ENCODE results near the gene HLA-DPA1. TPM values are rescaled to one million over a fixed set of nuclear protein-coding genes. Genes with fewer than 3 reads are reported as not detected.
A peak's percentile ranks its signal among the peaks of the same experiment; 100 is the strongest.

HLA-DPA1 gene
- total and polyA plus RNA-seq, 10 of the 15 experiments (the other 5 are each of a cell fraction or from before 2014, with no cell fraction given): 508 to 1,640 (median 829) TPM

DNA sequence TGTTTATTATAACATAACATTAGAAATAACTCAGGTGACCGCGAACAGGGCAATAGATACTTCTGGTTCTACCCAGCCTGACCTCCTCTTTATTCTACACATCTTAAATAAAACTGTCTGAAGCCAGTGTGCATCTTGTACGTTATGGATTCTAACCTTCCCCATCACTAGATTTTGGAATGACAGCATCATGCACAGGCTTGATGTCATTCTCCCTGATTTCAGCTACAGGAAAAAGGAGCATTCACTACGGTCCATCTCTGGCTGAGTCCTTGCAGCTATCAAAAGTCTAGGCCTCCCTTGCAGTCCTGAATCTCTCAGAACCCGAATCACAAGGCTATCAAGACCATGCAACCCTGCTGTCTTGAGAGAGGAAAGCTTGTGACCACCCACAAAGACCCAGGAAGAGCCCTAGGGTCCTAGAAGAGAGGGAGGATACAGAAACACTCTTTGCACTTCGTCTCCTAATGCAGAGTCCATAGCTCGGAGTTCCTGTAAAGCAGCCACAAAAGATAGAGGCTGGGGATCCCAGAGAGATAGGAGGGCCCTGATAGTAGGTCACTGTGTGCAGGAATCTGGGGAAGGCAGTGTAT is 845 bp downstream of the HLA-DPA1 start (continued):
- no peak for TF ChIP-seq JUND (IDR thresholded peaks at IDR 0.05; ENCODE audit: low read depth, low read length)
- TF ChIP-seq, protein P1, sequence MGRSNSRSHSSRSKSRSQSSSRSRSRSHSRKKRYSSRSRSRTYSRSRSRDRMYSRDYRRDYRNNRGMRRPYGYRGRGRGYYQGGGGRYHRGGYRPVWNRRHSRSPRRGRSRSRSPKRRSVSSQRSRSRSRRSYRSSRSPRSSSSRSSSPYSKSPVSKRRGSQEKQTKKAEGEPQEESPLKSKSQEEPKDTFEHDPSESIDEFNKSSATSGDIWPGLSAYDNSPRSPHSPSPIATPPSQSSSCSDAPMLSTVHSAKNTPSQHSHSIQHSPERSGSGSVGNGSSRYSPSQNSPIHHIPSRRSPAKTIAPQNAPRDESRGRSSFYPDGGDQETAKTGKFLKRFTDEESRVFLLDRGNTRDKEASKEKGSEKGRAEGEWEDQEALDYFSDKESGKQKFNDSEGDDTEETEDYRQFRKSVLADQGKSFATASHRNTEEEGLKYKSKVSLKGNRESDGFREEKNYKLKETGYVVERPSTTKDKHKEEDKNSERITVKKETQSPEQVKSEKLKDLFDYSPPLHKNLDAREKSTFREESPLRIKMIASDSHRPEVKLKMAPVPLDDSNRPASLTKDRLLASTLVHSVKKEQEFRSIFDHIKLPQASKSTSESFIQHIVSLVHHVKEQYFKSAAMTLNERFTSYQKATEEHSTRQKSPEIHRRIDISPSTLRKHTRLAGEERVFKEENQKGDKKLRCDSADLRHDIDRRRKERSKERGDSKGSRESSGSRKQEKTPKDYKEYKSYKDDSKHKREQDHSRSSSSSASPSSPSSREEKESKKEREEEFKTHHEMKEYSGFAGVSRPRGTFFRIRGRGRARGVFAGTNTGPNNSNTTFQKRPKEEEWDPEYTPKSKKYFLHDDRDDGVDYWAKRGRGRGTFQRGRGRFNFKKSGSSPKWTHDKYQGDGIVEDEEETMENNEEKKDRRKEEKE (IDR thresholded peaks at IDR 0.05): no peak
- TF ChIP-seq TBL1XR1 (IDR thresholded peaks at IDR 0.05; ENCODE audit: low read depth, low read length): 0 out of 2 replicates have a peak, but pooled peaks have one; percentile 31
- TF ChIP-seq BMI1 (IDR thresholded peaks at IDR 0.05; ENCODE audit: borderline replicate concordance): no peak
- no peak for TF ChIP-seq RAD21 (IDR thresholded peaks at IDR 0.05; ENCODE audit: insufficient read depth, low read depth, low read length)

GRCh38 chr6:33071569-33071968 is 1.9 kb downstream of the HLA-DPA1 start:
- H3K27ac ChIP-seq (ENCODE audit: control insufficient read depth, insufficient read depth): peak overlapping the region; percentile 99
- peaks cover 10% of the 10 kb centered on the region; the same call in 1 of the 2 replicates for H3K4me1 ChIP-seq (ENCODE audit: control insufficient read depth, insufficient read depth, low read length)
- DNase-seq (ENCODE audit: low read depth, low spot score): no peak
- in situ Hi-C loops (cut with MboI) (loop anchor here (25.0 kb wide), 1 partner anchor 1591 kb away; no protein-coding TSS in a partner anchor), intact Hi-C loops (cut with micrococcal nuclease; ENCODE audit: unreplicated experiment) (no loop called here)
- peak overlapping the region; percentile 87 for H3K9ac ChIP-seq (ENCODE audit: control insufficient read depth, insufficient read depth, low read length)
- ChIA-PET CTCF (interaction anchor here (0.8 to 6.0 kb wide), 10 partner anchors 9 to 117 kb away, joined by 3 to 59 read pairs (median 4); no protein-coding TSS in a partner anchor), POLR2A (interaction anchor here (0.6 to 8.8 kb wide), 9 partner anchors 18 to 171 kb away, joined by 3 to 330 read pairs (median 31); partner anchors contain the start of gene HLA-DOA), SMC1A (ENCODE audit: uncharacterized antibody, unreplicated experiment) (interaction anchor here (0.8 to 8.9 kb wide), 12 partner anchors 9 to 100 kb away, joined by 3 to 176 read pairs (median 9); no protein-coding TSS in a partner anchor), RAD21 (ENCODE audit: unreplicated experiment) (interaction anchor here (1.8 to 7.9 kb wide), 4 partner anchors 10 to 55 kb away, joined by 5 to 172 read pairs (median 74); no protein-coding TSS in a partner anchor)
- no peak for FAIRE-seq
- H4K20me1 ChIP-seq (ENCODE audit: control insufficient read depth, insufficient read depth): no peaks in the 10 kb centered on the region
- 3% methylated on average over 6 of the region's 6 CpGs for WGBS (ENCODE audit: insufficient coverage, insufficient replicate concordance, low lambda C conversion rate, missing lambda C conversion rate)
- H3K9me3 ChIP-seq (replicated peaks; ENCODE audit: control insufficient read depth, insufficient read depth, low read length): peaks cover 2% of the 10 kb centered on the region; the same call in 2 of the 3 replicates
- H3K36me3 ChIP-seq (ENCODE audit: control insufficient read depth in 2 of 2, insufficient read depth in 2 of 2, low read length in 1 of 2): peaks cover 11 to 18% of the 10 kb centered on the region in 2 experiments
- peak overlapping the region; percentile 94 for H3K4me3 ChIP-seq
- no peak for ATAC-seq
- BruUV-seq (replicated peaks): no TSS peak
- H3K4me2 ChIP-seq (ENCODE audit: control insufficient read depth, insufficient read depth): peak overlapping the region; percentile 95
- no peaks in the 10 kb centered on the region for H3K27me3 ChIP-seq (replicated peaks in 1 of 2; ENCODE audit: control insufficient read depth in 2 of 2, insufficient read depth in 2 of 2, low read length in 1 of 2)
- peaks cover 76% of the 10 kb centered on the region for H3K79me2 ChIP-seq (ENCODE audit: control insufficient read depth, insufficient read depth, low read length)
- H2AFZ ChIP-seq (ENCODE audit: control insufficient read depth, low read depth, low read length): no peak overlapping the region
- TF ChIP-seq STAT1 (conservative IDR thresholded peaks at IDR 0.05): no peak
- no peak for TF ChIP-seq ZNF24 (IDR thresholded peaks at IDR 0.05)
- TF ChIP-seq REST (IDR thresholded peaks at IDR 0.05; ENCODE audit: low read depth, low read length): no peak
- TF ChIP-seq NFIC (IDR thresholded peaks at IDR 0.05; ENCODE audit: low read depth, low read length): no peak
- TF ChIP-seq, protein P2, sequence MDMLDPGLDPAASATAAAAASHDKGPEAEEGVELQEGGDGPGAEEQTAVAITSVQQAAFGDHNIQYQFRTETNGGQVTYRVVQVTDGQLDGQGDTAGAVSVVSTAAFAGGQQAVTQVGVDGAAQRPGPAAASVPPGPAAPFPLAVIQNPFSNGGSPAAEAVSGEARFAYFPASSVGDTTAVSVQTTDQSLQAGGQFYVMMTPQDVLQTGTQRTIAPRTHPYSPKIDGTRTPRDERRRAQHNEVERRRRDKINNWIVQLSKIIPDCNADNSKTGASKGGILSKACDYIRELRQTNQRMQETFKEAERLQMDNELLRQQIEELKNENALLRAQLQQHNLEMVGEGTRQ (IDR thresholded peaks at IDR 0.05; ENCODE audit: borderline replicate concordance, low read depth, low read length): no peak

Measured in GM12878 (cell line).